Upper lobe of right lung (tissue), 1 donor: ENCODE data around the gene NR1D1. TPM values are rescaled to one million over a fixed set of nuclear protein-coding genes. Genes with fewer than 3 reads are reported as not detected.

Source experiments
- ATAC-seq: fragments of 200-7000 bp; cut with Tn5 transposase; one replicate; pipeline ENCODE4 v1.9.1; 2020; ENCODE audit warnings: mild to moderate bottlenecking, moderate library complexity
- DNase-seq: peaks from one replicate; pipeline ENCODE4 v3.0.0-alpha.2; 2020
- H3K27ac ChIP-seq: fragments of 200-600 bp; one replicate; pipeline ENCODE4 v1.8.0; 2022
- H3K27me3 ChIP-seq: fragments of 200-600 bp; one replicate; pipeline ENCODE4 v1.8.0; 2022; ENCODE audit warnings: mild to moderate bottlenecking
- H3K36me3 ChIP-seq: fragments of 200-600 bp; one replicate; pipeline ENCODE4 v1.8.0; 2022
- H3K4me1 ChIP-seq: fragments of 200-600 bp; one replicate; pipeline ENCODE4 v1.8.0; 2022
- H3K4me3 ChIP-seq: fragments of 200-600 bp; one replicate; pipeline ENCODE4 v1.8.0; 2022; ENCODE audit warnings: mild to moderate bottlenecking
- H3K9me3 ChIP-seq: fragments of 200-600 bp; one replicate; pipeline ENCODE4 v1.8.0; 2022
- CTCF ChIP-seq: fragments of 200-600 bp; IDR thresholded peaks from one replicate; pipeline ENCODE4 v1.8.0; 2022; ENCODE audit warnings: antibody characterized with exemption
- intact Hi-C: fragments of 100-400 bp; cut with DNase I; formaldehyde crosslinking; loops from one replicate; pipeline ENCODE4 v1.11.0; 2022
- total RNA-seq: library from RNA; stranded (reverse); fragmentation: NEBNext Ultra II Directional; extraction: Animal tissue kit (Norgen Biotek cat#: 25700); gene quantifications from one replicate; pipeline ENCODE4 v1.2.1, GENCODE V29; 2021
- donor health status: DM: no; HTN: yes; CAD: no; lungs with severe emphysema.

NR1D1 gene
- total RNA-seq, 1 donor from 2014 or later = 24.9 TPM

- no peaks in the 10 kb centered on the region for H3K27me3 ChIP-seq
- peak overlapping the region; percentile 89 for H3K27ac ChIP-seq
- intact Hi-C loops = no loop called here
- no peaks in the 10 kb centered on the region for H3K9me3 ChIP-seq
- H3K4me1 ChIP-seq = peaks cover 56% of the 10 kb centered on the region
- H3K4me3 ChIP-seq = peak overlapping the region; percentile 8
- TF ChIP-seq CTCF = no peak
- ATAC-seq (no peak), DNase-seq (no peak)
- peaks cover 44% of the 10 kb centered on the region for H3K36me3 ChIP-seq
Observed at GRCh38 chr17:40075942-40076498, 24.4 kb downstream of the NR1D1 start.

- H3K27ac ChIP-seq = peak overlapping the region; percentile 89
- TF ChIP-seq CTCF = peak; percentile 82
- H3K27me3 ChIP-seq = no peaks in the 10 kb centered on the region
- DNase-seq = peak; percentile 91
- peak; percentile 79 for ATAC-seq
- H3K4me1 ChIP-seq = peaks cover 63% of the 10 kb centered on the region
- H3K4me3 ChIP-seq = peak overlapping the region; percentile 14
- no peaks in the 10 kb centered on the region for H3K9me3 ChIP-seq
- intact Hi-C loops = no loop called here
- peaks cover 44% of the 10 kb centered on the region for H3K36me3 ChIP-seq
Observed at GRCh38 chr17:40075201-40075941, 25.0 kb downstream of the NR1D1 start.

- DNase-seq (no peak), ATAC-seq (no peak)
- H3K36me3 ChIP-seq = peaks cover 41% of the 10 kb centered on the region
- no peaks in the 10 kb centered on the region for H3K9me3 ChIP-seq
- H3K4me1 ChIP-seq = peaks cover 68% of the 10 kb centered on the region
- no peaks in the 10 kb centered on the region for H3K27me3 ChIP-seq
- no peak for TF ChIP-seq CTCF
- H3K4me3 ChIP-seq = no peak overlapping the region
- H3K27ac ChIP-seq = peak overlapping the region; percentile 89
- intact Hi-C loops = no loop called here
Observed at GRCh38 chr17:40074871-40075200, 25.6 kb downstream of the NR1D1 start.

- no peak for DNase-seq
- H3K27me3 ChIP-seq = no peaks in the 10 kb centered on the region
- H3K27ac ChIP-seq = peak overlapping the region; percentile 89
- no peak for ATAC-seq
- intact Hi-C loops = no loop called here
- peaks cover 75% of the 10 kb centered on the region for H3K4me1 ChIP-seq
- no peaks in the 10 kb centered on the region for H3K9me3 ChIP-seq
- peaks cover 34% of the 10 kb centered on the region for H3K36me3 ChIP-seq
- no peak for TF ChIP-seq CTCF
- no peak overlapping the region for H3K4me3 ChIP-seq
Observed at GRCh38 chr17:40074175-40074512, 26.2 kb downstream of the NR1D1 start.

GRCh38 chr17:40073454-40074174 lies 26.8 kb downstream of the NR1D1 start:
- H3K36me3 ChIP-seq = peaks cover 29% of the 10 kb centered on the region
- peak overlapping the region; percentile 89 for H3K27ac ChIP-seq
- TF ChIP-seq CTCF = no peak
- no peak overlapping the region for H3K4me3 ChIP-seq
- intact Hi-C loops = no loop called here
- peaks cover 79% of the 10 kb centered on the region for H3K4me1 ChIP-seq
- H3K9me3 ChIP-seq = no peaks in the 10 kb centered on the region
- no peak for ATAC-seq
- DNase-seq = no peak
- no peaks in the 10 kb centered on the region for H3K27me3 ChIP-seq
